K562 (cell line): ENCODE measurements around the gene INSR. TPM values are rescaled to one million over a fixed set of nuclear protein-coding genes. Genes with fewer than 3 reads are reported as not detected.

ENCODE experiments used
- ATAC-seq: fragments of 200-7000 bp; cut with Tn5 transposase; 3 replicates; pipeline ENCODE4 v1.9.1; 2020; ENCODE audit warnings: moderate library complexity
- BruUV-seq: library from RNA; stranded (reverse); fragments of 400-500 nt; replicated peaks from 2 replicates; lab custom pipeline; 2021; lab: Mats Ljungman, UMichigan
- CTCF ChIA-PET: fragments of 300-600 bp; formaldehyde crosslinking; extraction: SDS; loops from one replicate; lab custom pipeline; 2021; ENCODE audit warnings: low intra/inter-chr PET ratio; lab: Yijun Ruan, JAX
- POLR2A ChIA-PET: fragments of 300-600, 350-650 bp; sonication (Branson Sonifier 250); formaldehyde crosslinking; extraction: SDS; loops from one replicate; lab custom pipeline; 2021; ENCODE audit warnings: antibody characterized with exemption, inconsistent platforms; lab: Yijun Ruan, JAX
- DNase-seq, 4 experiments: peaks; one replicate each; pipeline versions ENCODE4 v3.0.0 to v3.0.0-alpha.2; 2011 to 2018; ENCODE audit warnings: low spot score in 3 of 4, mixed read lengths in 3 of 4; ENCODE audit errors: extremely low read depth in 1 of 4
- FAIRE-seq: peaks from 2 replicates; lab custom pipeline; 2011; peaks lifted over from hg19 to GRCh38; lab: Jason Lieb, UNC
- H2AFZ ChIP-seq: 2 replicates; pipeline ENCODE4 v1.6.0; 2011; ENCODE audit warnings: low read depth, low read length, control low read depth, inconsistent platforms
- H3K27ac ChIP-seq: fragments of 200-600 bp; 3 replicates; pipeline ENCODE4 v1.8.0; 2011; ENCODE audit warnings: low read depth, mild to moderate bottlenecking, control low read depth, inconsistent platforms, low read length, moderate library complexity, mixed read lengths; ENCODE audit errors: extremely low read depth
- H3K27me3 ChIP-seq, 2 experiments: fragments of 300-600 bp in 1 of 2; 2 replicates in 1 of 2; 3 replicates in 1 of 2; pipeline versions ENCODE4 v1.6.0 to v1.8.0; 2011; ENCODE audit warnings: inconsistent platforms in 2 of 2, low read length in 2 of 2, mild to moderate bottlenecking in 1 of 2, mixed read lengths in 1 of 2, moderate library complexity in 1 of 2; ENCODE audit not compliant: control insufficient read depth in 2 of 2, insufficient read depth in 2 of 2
- H3K36me3 ChIP-seq: fragments of 300-600 bp; 3 replicates; pipeline ENCODE4 v1.8.0; 2011; ENCODE audit warnings: mild to moderate bottlenecking, low read length, inconsistent platforms; ENCODE audit not compliant: control insufficient read depth, insufficient read depth
- H3K4me1 ChIP-seq, 2 experiments: fragments of 200-600 bp in 1 of 2; replicated peaks in 1 of 2; 2 replicates in 1 of 2; 3 replicates in 1 of 2; pipeline versions ENCODE4 v1.5.1 to v1.8.0; 2011; ENCODE audit warnings: inconsistent platforms in 2 of 2, low read length in 2 of 2, mild to moderate bottlenecking in 1 of 2, mixed read lengths in 1 of 2, moderate library complexity in 1 of 2; ENCODE audit not compliant: control insufficient read depth in 2 of 2, insufficient read depth in 2 of 2
- H3K4me2 ChIP-seq: 2 replicates; pipeline ENCODE4 v1.6.1; 2011; ENCODE audit warnings: low read length, control low read depth, inconsistent platforms, mixed read lengths; ENCODE audit not compliant: insufficient read depth
- H3K4me3 ChIP-seq: fragments of 200-600 bp; sonication (generic), shearing (Covaris generic); 2 replicates; pipeline ENCODE4 v1.5.1; 2016; ENCODE audit warnings: control low read depth, inconsistent platforms
- H3K79me2 ChIP-seq: fragments of 200-600 bp; 3 replicates; pipeline ENCODE4 v1.8.0; 2011; ENCODE audit warnings: low read length, inconsistent platforms; ENCODE audit not compliant: control insufficient read depth, insufficient read depth
- H3K9ac ChIP-seq, 2 experiments: 2 replicates each; pipeline versions ENCODE4 v1.6.0 to v1.6.1; 2011; ENCODE audit warnings: low read depth in 2 of 2, low read length in 2 of 2, control low read depth in 1 of 2, inconsistent platforms in 1 of 2, mild to moderate bottlenecking in 1 of 2, mixed read lengths in 1 of 2; ENCODE audit not compliant: insufficient read depth in 1 of 2
- H3K9me1 ChIP-seq: one replicate; pipeline ENCODE4 v1.6.0; 2011; ENCODE audit warnings: inconsistent platforms, mild to moderate bottlenecking, low read length, moderate library complexity; ENCODE audit not compliant: control insufficient read depth, insufficient read depth
- H3K9me3 ChIP-seq: replicated peaks from 2 replicates; pipeline ENCODE4 v1.5.1; 2011; ENCODE audit warnings: low read depth, low read length, inconsistent platforms; ENCODE audit not compliant: control insufficient read depth, insufficient read depth
- H4K20me1 ChIP-seq: replicated peaks from 2 replicates; pipeline ENCODE4 v1.6.1; 2011; ENCODE audit warnings: low read length, inconsistent platforms, mixed read lengths; ENCODE audit not compliant: control insufficient read depth, insufficient read depth
- LARP7 ChIP-seq: fragments of 450-650 bp; IDR thresholded peaks from 2 replicates; pipeline ENCODE4 v1.6.1; 2016
- MTA1 ChIP-seq: fragments of 450-650 bp; IDR thresholded peaks from 2 replicates; pipeline ENCODE4 v1.6.1; 2017; ENCODE audit warnings: borderline replicate concordance
- SPI1 ChIP-seq: IDR thresholded peaks from 2 replicates; pipeline ENCODE4 v1.6.1; 2011; ENCODE audit warnings: low read depth, low read length, control low read depth, borderline replicate concordance
- ZBTB2 ChIP-seq: fragments of 450-650 bp; IDR thresholded peaks from 2 replicates; pipeline ENCODE4 v1.6.1; 2016; ENCODE audit warnings: antibody characterized with exemption
- ZNF512 ChIP-seq: IDR thresholded peaks from 2 replicates; pipeline ENCODE4 v1.6.1; 2016; ENCODE audit warnings: missing genetic modification characterization, missing compliant biosample characterization
- WGBS: fragments of 100-300 bp; shearing (Covaris generic); methylation state at CpG from one replicate; pipeline ENCODE4 v1.1.6; 2016; ENCODE audit warnings: low coverage, mixed read lengths; ENCODE audit not compliant: insufficient coverage; ENCODE audit errors: missing lambda C conversion rate; 5-methylcytosine and 5-hydroxymethylcytosine counted together
- in situ Hi-C: fragments of 300-500 bp; cut with MboI; formaldehyde crosslinking; loops from 4 replicates; pipeline ENCODE4 v1.15.0; 2018; ENCODE audit warnings: inconsistent platforms, mixed read lengths
- intact Hi-C: fragments of 100-400 bp; cut with micrococcal nuclease; formaldehyde crosslinking; loops from 2 replicates; pipeline ENCODE4 v1.14.2; 2022
- polyA plus RNA-seq, 8 experiments: library from polyadenylated mRNA; depleted of rRNA in 4 of 8; stranded (reverse) in 5 of 8; unstranded in 3 of 8; fragments of >200 nt; fragmentation: Nextera tagmentation in 2 of 8; fragmentation: Illumina TruSeq in 1 of 8; extraction: Ambion mirVana in 2 of 8; extraction: Trizol in 1 of 8; gene quantifications; 2 replicates each; pipeline versions ENCODE4 v1.2.1 to v1.2.3, GENCODE V29; 2011 to 2014; ENCODE audit warnings: inconsistent platforms in 1 of 8, missing spikeins in 1 of 8
- total RNA-seq, 7 experiments: library from RNA; depleted of rRNA in 6 of 7; stranded (reverse); fragments of >200 nt in 6 of 7; fragmentation: Illumina TruSeq in 2 of 7; extraction: Trizol in 2 of 7; gene quantifications; 2 replicates each; pipeline versions ENCODE4 v1.2.1 to v1.2.3, GENCODE V29; 2011 to 2021; ENCODE audit warnings: low replicate concordance in 1 of 7

Gene INSR
- total and polyA plus RNA-seq, 9 of the 15 experiments (the other 6 are each of a cell fraction or from before 2014, with no cell fraction given) = 0.04 to 0.88 (median 0.41) TPM

- Histone ChIP-seq H3K27me3 (peaks cover 2 to 20% of the 10 kb centered on the region in 2 experiments; a peak in 3 of 5 replicates), H3K4me2 (no peak overlapping the region; the same call in 1 of the 2 replicates), H3K4me3 (no peak overlapping the region), H4K20me1 (no peaks in the 10 kb centered on the region; the same call in 1 of the 2 replicates), H3K27ac (no peak overlapping the region), H3K79me2 (no peaks in the 10 kb centered on the region), H3K36me3 (no peaks in the 10 kb centered on the region), H3K4me1 (peaks cover 0 to 3% of the 10 kb centered on the region in 2 experiments; a peak in 4 of 5 replicates), H3K9me1 (no peaks in the 10 kb centered on the region), H3K9ac (no peak overlapping the region), H2AFZ (no peak overlapping the region), H3K9me3 (no peaks in the 10 kb centered on the region)
- FAIRE-seq (no peak), ATAC-seq (no peak), DNase-seq (no peak)
- WGBS = 0% methylated on average over 5 of the region's 7 CpGs
- ChIA-PET CTCF (no interaction called here), POLR2A (no interaction called here)
- 0 out of 2 replicates have a peak, but pooled peaks have one; percentile 17 for TF ChIP-seq ZBTB2
- TF ChIP-seq MTA1 = peak; percentile 42; the same call in 1 of the 2 replicates
- TF ChIP-seq LARP7 = 0 out of 2 replicates have a peak, but pooled peaks have one; percentile 34
- no peak for TF ChIP-seq SPI1
- TF ChIP-seq ZNF512 (tag) = peak; percentile 100
- intact Hi-C loops = no loop called here
- BruUV-seq = no TSS peak
- in situ Hi-C loops = no loop called here
Measured at GRCh38 chr19:7191946-7192691, 102.1 kb downstream of the INSR start.
